ENCODE data around the gene IL15RA.

DNA sequence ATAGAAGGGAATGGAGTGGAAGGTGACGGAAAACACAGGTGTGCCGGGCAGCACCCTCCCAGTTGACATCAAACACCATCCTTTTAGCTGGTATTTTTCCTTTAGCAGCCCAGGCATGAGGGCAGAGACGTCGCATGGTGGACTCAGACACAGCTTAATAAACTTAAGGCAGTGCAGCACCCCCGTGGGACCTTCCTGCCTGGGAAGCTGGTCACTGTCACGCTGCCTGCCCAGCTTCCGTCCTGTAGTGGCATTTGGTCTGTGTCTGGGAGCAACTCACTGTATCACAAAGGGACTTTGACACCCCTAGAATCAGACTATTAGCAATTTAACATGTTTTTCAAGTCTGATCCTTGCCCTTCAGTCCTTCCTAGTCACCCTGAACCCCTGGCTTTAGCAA, 35.8 kb downstream of the IL15RA start:
- TF ChIP-seq CTCF (IDR thresholded peaks at IDR 0.05): no peak
- TF ChIP-seq POLR2AphosphoS5 (IDR thresholded peaks at IDR 0.05): peak in 1 of 2 donors; percentile 8
